ENCODE results near the gene RASGEF1B.
"Not testable (repeated sequence)": the region's sequence is repeated elsewhere in the genome, so short reads cannot be mapped to it uniquely, and the experiment has no call there.

The RASGEF1B gene

GRCh38 chr4:81495345-81495744 is 23.6 kb upstream of the RASGEF1B start:
- no peak for DNase-seq

- no peak for DNase-seq
Measured at GRCh38 chr4:81494031-81494431, 22.3 kb upstream of the RASGEF1B start.

- DNase-seq, result no peak
Measured at GRCh38 chr4:81492606-81493230, 21.0 kb upstream of the RASGEF1B start.

GRCh38 chr4:81491943-81492342 is 20.2 kb upstream of the RASGEF1B start:
- no peak for DNase-seq

GRCh38 chr4:81490403-81491160 is 18.9 kb upstream of the RASGEF1B start:
- no peak for DNase-seq

DNA sequence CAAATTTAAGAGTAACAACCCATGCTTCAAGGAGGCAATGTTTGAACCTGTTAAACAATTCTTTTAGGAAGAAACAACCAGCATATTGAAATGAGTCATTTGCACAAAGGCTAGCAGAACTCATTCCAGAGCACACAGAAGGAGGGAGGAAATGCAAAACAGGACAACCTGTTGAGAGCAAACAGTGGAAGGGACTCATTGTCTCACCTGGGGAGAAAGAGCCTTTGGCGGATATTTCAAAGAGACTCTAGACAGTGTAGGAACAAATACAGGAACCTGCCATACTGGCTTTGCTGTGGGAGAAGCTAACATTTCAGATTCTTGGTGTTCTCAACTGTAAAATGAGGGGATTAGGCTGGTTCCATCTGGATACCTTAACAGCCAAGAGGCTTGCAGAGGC is 14.8 kb upstream of the RASGEF1B start:
- DNase-seq, result no peak

DNA sequence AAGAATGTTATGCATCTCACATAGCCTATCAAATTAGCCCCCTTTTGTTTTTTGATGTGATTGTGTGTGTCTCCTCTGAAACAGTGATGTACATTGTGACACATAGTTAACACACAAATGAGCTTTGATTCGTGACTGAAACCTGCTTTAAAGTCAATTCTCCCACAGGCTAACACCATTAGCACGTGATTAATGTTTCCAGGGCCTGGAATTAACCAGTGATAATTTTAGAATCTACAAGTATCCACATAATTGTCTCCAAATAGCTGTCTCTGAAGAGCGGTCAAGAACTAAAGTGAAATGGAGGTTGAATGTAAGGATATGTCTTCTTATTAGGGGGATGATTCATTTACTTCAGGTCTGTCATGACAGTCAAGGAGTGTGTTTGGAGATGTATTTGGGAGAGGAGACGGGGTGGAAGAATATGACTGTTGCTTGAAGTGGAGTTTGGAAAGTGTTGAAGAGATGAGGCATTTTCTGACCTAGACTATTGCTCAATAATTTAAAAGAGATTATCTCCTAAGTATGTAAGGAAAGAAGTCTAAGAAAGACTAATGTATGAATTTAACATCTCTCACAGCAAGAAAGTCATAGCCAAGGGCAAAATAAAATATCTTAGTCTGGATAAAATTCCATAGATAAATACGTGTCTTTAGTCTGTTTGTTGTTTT is 13.7 kb upstream of the RASGEF1B start:
- no peak for DNase-seq

DNA sequence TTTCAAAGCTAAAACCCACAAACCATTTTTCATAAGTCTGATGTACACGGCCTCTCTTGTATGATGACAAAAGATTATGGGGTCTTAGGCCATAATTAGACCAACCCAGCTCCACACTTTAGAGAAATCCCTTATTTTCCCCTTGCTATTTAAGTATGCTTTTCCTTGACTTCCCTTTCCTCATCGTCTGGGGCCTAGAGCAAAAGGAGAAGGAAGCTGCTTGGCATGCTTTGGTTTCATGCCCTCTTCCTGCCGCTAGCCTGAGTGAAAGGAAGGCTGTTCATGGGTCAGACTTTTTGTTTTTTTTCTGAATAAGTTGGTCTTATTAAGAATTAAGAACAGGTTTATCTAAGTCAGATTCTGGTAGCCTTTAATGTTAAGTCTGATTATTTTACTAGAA is 10.6 kb upstream of the RASGEF1B start:
- DNase-seq, result no peak

DNA sequence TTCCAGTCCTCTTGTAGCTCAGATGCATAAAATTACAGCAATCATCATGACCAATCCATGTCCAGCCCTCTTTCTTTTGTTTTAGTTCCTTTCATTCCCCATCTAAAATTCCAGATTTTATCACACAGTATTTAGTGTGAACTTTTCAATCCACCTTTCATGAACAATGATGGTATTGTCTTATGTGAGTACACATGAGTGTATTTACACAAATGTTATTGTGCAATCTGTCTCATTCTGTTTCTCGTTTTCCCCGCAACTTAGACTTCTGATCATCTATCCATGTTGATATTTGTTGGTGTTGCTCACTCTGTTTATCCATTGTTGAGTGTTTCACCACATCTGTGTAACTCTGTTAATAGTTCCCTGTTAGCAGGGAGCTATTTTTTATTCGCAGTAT is 9.4 kb upstream of the RASGEF1B start:
- DNase-seq, result no peak

GRCh38 chr4:81479573-81479972 is 7.9 kb upstream of the RASGEF1B start:
- DNase-seq, result not testable (repeated sequence)

DNA sequence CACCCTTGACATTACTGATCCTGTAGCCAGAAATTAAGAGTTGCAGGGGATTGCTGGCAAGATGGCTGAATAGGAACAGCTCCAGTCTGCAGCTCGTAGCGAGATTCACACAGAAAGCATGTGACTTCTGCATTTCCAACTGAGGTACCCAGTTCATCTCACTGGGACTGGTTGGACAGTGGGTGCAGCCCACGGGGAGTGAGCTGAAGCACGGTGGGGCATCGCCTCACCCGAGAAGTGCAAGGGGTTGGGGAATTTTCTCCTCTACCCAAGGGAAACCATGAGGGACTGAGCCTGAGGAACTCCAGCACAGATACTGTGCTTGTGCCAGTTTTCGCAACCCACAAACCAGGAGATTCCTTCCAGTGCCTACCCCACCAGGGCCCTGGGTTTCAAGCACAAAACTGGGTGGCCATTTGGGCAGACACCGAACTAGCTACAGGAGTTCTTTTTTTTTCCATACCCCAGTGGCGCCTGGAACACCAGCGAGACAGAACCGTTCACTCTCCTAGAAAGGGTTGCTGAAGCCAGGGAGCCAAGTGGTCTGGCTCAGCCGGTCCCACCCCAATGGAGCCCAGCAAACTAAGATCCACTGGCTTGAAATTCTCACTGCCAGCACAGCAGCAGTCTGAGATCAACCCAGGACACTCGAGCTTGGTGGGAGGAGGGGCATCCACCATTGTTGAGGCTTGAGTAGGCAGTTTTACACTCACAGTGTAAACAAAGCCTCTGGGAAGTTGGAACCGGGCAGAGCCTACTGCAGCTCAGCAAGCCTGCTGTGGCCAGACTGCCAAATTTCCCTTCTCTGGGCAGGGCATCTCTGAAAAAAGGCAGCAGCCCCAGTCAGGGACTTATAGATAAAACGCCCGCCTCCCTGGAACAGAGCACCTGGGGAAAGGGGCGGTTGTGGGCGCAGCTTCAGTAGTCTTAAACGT is 1.9 kb upstream of the RASGEF1B start:
- not testable (repeated sequence) for DNase-seq

DNA sequence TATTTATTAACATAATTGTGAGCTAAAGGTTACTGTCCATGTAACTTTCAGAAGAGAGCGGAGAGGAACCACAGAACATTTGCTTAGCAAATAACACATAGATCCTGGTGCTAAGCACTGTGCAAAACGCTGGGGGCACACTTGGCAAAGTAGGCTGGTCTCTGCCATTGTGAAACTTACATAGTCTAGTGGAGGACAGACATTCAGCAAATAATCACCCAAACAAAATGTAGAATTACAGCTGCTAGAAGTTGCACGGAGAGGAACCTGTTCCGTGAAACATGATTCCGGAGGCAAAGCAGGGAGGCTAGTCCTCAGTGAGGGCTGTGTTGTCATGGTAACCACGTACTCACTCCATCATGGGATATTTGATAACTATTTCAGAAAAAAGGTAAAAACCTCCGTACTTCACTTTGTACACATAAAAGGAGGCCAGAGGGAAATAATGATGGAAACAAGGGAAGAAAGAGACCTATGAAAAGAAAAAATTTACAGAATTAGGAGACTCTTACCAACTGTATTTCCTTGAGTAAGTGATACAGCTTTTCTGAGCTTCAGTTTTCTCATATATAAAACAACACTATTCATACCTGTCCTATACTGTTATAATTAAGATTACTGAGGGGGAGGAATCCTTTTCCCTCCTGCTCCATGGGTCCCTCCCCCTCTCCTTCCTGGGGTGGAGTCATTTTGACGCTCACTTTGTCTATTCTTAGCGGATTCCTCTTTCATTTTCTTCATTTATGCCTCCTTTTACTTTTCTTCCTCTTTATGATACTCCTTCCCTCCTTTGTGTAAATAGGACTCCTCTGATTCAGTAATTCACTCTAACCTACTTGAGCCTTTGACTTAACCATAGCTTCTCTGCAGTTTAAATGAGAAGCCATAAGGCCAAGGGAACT is 825 bp upstream of the RASGEF1B start:
- peak; percentile 44 for DNase-seq

GRCh38 chr4:81471298-81471587 is 464 bp downstream of the RASGEF1B start:
- no peak for DNase-seq

DNA sequence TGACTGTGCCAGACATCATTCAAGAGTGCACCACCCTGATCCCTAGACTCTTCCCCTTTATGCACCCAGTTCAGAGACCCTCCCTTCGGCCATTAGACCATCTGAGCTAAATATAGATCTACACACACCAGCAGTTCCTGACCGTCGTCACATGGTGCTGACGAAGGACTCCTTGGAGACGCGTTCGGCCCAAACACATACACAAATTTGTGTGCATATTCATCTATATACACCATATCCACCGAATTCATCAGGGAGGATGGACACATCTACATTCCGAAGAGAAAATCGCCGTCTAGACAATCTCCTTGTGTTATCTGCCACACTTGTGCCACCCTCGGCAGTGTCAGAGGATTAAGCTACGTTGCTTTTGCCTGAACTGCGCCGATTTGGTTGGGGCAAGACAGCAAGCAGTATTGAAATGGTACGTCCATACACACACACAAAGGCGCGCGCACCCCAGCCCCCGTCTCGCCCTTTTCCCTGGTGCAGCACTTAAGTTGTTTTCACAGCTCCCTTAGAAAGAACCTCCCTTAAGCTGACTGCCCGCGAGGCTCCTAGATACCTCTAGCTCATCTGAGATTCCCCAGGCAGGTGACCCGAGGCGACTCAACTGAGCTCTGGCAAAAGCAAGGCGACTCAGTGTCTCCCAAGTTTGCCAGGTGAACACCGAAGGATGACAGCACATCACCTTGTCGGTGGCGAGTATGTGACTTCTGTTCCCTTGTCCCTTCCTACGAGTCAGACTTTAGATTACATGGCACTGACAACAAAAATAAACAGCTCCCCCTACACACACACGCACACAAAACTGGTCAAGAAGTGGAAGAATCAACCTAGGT is 1.0 kb downstream of the RASGEF1B start:
- peak; percentile 6 for DNase-seq

DNA sequence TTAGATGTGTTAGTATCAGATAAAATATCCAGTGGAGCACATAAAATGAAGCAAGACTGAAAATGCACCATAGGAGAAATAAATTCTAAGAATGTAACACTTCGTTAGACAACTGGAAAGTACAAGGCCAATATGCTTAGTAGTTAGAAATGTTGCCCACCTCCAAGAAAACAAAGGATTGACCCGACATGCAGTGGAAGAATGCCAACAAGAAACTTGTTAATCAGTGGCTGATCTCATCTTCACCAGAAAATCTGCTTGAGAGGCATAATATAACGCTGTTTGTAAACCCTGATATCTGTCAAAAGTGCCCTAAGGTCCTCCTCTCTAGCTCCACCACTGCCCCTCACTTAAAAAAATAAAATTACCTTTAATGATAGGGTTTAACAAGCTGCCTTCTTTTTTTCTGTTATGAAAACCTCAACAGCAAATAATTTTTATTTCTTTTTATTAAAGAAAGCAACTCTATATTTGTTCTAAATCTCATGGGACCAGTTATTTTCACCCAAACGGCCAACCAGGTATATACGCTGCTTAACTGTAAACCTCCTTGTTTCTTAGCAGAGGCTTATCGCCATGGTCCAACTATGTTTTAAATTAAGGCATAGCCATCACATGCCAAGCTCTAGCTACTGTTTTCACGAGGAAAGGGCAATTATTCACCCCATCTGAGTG is 1.8 kb downstream of the RASGEF1B start:
- no peak for DNase-seq

- DNase-seq, result no peak
Measured at GRCh38 chr4:81468678-81469077, 3.0 kb downstream of the RASGEF1B start.

DNA sequence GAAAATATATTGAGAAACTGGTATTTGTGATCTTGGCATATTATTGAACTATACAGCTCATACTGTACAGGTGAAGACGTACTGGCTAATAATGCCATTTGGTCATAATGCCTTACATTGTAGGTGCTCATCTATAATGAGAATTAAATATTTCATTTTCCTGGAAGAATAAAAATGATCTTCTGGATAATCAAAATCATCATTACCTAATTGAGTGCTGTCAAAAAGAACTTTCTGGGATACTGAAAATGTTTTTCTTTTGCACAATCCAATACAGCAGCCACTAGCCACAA is 4.1 kb downstream of the RASGEF1B start:
- DNase-seq, result no peak

- DNase-seq, result peak; percentile 84
Measured at GRCh38 chr4:81466841-81467671, 4.7 kb downstream of the RASGEF1B start.

DNA sequence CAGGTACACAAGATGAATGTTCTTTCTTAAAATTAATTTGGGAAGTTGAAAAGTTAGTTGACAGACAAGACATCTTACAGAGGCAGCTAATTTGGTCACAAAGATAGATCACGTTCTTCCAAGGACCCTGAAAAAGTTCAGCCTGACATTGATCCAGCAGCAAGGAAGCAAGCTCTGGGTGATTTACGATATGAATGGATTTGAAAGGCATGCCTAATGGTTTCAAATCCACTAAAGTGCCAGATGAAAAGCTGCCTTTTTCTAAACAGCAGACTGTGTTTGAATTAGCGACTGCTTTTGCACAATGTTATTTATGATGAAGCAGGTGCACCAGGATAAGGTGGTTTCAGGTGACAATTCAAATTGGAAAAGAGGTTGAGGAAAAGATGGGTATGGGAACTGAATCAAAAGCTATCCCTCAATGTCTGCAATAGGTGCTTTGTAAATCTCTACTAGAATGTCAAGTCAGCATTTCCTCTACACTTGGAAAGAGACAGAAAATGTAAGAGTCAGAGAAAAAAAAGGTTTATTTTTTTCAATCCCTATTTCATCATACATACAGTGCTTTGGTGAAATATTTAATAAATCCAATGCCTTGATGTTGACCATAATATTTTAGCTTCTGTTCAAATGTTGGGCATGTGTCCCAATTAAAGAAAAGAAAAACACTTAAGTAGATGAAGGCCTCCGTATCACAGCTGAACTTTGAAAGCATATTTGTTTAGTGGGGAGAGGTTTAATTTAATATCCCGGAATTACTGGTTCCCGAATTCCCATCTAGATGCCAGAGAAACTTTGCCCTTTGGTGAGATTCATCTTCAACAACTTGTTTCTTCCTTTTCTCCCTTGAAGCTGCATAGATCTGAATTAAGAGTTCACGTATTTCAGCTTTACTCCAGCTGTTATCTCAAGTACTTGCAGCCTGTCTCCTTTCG is 6.0 kb downstream of the RASGEF1B start:
- DNase-seq, result no peak

Data from NCI-H1694 (cell line).